Suprapubic skin (tissue), 3 donors: ENCODE data around the gene MCOLN2.

ENCODE experiments used
- CTCF ChIP-seq, 2 donors: fragments of 200-600 bp in 1 of 2; fragments of 450-650 bp in 1 of 2; sonication (generic) in 1 of 2; IDR thresholded peaks; one replicate each; pipeline ENCODE4 v1.5.1; 2016 to 2019; ENCODE audit warnings: antibody characterized with exemption in 2 of 2, mild to moderate bottlenecking in 1 of 2, moderate library complexity in 1 of 2
- POLR2A ChIP-seq, 2 donors: fragments of 450-650 bp; IDR thresholded peaks; one replicate each; pipeline ENCODE4 v1.6.1; 2017; ENCODE audit warnings: antibody characterized with exemption in 2 of 2, mild to moderate bottlenecking in 2 of 2, moderate library complexity in 2 of 2

- TF ChIP-seq CTCF (IDR thresholded peaks at IDR 0.05), result no peak
- TF ChIP-seq POLR2A (IDR thresholded peaks at IDR 0.05), result no peak
Measured at GRCh38 chr1:84899969-84900368, 96.9 kb downstream of the MCOLN2 start.
